22Rv1 (cell line): Measurements from ENCODE around the gene TRIM17.

Experiments
- H3K27ac ChIP-seq: fragments of 450-650 bp; 2 replicates; pipeline ENCODE4 v1.5.1; 2017
- ZFX ChIP-seq: fragments of 450-650 bp; IDR thresholded peaks from 2 replicates; pipeline ENCODE4 v1.6.1; 2017; ENCODE audit warnings: antibody characterized with exemption, borderline replicate concordance
- TF ChIP-seq, protein P1 (sequence below): fragments of 450-650 bp; IDR thresholded peaks from 2 replicates; pipeline ENCODE4 v1.5.1; 2017; ENCODE audit warnings: mild to moderate bottlenecking

The TRIM17 gene

DNA sequence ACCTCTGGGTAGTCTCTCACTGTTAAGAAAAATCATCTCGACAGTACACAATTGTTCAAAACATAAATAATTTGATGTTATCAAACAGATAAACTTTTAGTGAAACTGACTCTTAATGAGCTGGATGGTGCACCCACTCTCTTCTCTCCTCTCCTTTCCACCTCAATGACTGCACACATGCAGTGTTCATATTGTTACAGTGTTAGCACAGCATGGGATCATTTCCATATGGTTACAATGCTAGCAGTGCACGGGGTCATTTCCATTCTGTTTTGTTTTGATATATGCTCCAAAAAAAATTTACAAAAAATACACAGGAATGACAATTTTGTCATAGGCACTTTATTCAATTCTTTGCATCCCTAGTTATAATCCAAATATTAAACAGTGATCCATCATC is 44.2 kb upstream of the TRIM17 start:
- TF ChIP-seq, protein P1, sequence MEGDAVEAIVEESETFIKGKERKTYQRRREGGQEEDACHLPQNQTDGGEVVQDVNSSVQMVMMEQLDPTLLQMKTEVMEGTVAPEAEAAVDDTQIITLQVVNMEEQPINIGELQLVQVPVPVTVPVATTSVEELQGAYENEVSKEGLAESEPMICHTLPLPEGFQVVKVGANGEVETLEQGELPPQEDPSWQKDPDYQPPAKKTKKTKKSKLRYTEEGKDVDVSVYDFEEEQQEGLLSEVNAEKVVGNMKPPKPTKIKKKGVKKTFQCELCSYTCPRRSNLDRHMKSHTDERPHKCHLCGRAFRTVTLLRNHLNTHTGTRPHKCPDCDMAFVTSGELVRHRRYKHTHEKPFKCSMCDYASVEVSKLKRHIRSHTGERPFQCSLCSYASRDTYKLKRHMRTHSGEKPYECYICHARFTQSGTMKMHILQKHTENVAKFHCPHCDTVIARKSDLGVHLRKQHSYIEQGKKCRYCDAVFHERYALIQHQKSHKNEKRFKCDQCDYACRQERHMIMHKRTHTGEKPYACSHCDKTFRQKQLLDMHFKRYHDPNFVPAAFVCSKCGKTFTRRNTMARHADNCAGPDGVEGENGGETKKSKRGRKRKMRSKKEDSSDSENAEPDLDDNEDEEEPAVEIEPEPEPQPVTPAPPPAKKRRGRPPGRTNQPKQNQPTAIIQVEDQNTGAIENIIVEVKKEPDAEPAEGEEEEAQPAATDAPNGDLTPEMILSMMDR, result no peak
- no peak for TF ChIP-seq ZFX
- no peak overlapping the region for H3K27ac ChIP-seq

DNA sequence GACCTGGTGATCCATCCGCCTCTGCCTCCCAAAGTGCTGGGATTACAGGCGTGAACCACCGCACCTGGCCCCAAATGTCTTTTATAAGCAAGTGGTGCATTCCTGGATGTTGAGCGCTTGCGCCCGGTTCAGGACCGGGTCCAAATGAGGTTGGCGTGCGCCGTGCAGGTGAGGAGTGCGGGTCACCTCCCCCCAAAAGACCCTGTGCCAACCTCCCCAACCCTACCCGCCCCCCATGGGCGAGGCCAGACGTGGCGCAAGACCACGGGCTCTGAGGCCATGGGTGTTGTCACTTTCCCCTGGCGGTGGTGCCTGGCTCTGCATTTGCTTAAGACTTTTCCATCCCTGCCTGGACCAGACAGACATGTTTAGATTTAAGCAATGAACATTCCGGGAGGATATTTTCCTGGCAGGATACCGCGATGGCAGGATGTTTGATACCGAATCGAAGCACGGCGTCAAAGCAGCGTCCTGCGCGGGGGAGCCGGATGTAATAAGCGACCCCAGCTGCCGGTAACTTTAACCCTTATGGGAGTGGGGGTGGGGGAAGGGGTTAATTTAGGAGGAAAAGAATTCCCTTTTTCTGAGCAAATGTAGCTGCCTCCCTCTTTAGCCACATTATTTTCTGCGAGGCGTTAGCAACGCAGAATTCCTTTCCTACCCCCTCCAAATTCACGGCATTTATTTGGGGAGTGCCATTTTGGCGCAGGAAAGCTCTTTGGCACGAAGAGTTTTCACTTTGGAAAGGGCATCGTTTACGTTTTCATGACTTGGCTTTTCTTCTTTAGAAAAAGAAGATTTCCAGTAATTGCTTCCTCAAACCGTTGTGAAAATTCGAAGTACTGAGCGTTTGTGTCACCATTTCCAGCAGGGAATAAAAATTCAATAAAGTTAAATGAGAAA is 42.7 kb upstream of the TRIM17 start:
- H3K27ac ChIP-seq, result peak overlapping the region; percentile 98
- TF ChIP-seq ZFX, result no peak
- TF ChIP-seq, protein P1, result peak; percentile 88

DNA sequence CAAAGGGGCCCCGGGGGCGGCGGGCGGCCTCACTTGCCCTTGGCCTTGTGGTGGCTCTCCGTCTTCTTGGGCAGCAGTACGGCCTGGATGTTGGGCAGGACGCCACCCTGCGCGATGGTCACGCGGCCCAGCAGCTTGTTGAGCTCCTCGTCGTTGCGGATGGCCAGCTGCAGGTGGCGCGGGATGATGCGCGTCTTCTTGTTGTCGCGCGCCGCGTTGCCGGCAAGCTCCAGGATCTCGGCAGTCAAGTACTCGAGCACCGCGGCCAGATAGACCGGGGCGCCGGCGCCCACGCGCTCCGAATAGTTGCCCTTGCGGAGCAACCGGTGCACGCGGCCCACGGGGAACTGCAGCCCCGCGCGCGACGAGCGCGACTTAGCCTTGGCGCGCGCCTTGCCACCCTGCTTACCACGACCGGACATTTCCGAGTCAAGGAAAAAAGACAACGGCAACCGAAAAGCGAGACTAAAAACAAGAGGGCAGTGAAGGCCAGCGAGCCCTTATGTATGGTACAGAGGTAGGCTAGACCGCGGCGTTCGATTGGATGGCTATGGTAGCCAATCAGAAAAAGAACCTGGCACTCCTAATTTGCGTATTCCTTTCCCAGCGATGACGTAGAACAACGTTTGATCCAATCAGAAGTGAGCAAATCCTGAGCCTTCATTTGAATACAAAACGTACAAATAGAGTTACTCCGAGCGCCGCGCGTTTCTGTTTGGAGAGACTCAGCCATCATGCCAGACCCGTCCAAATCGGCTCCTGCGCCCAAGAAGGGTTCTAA is 40.9 kb upstream of the TRIM17 start:
- peak overlapping the region; percentile 98 for H3K27ac ChIP-seq

DNA sequence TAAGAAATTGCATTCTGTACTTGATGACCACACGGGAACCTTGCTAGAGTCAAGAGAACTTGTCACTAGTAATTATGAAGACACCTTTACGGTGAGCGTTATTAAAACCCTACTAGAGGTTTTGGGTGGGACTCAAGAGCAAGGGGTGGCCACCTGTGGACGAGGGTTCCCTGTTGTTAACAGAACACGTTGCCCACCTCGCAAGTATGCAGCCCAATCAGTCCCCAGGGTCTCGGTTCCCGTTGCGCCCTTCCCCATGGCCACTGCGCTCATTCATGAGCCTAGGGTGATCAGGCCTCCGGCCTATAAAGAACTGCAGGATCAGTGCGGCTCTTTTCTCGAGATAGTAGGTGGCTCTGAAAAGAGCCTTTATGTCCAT is 40.3 kb upstream of the TRIM17 start:
- H3K27ac ChIP-seq, result peak overlapping the region; percentile 98
- TF ChIP-seq, protein P1, result no peak
- no peak for TF ChIP-seq ZFX

More for the DNA sequence above, 40.9 kb upstream of the TRIM17 start:
- TF ChIP-seq ZFX, result no peak
- TF ChIP-seq, protein P1, result peak; percentile 75

DNA sequence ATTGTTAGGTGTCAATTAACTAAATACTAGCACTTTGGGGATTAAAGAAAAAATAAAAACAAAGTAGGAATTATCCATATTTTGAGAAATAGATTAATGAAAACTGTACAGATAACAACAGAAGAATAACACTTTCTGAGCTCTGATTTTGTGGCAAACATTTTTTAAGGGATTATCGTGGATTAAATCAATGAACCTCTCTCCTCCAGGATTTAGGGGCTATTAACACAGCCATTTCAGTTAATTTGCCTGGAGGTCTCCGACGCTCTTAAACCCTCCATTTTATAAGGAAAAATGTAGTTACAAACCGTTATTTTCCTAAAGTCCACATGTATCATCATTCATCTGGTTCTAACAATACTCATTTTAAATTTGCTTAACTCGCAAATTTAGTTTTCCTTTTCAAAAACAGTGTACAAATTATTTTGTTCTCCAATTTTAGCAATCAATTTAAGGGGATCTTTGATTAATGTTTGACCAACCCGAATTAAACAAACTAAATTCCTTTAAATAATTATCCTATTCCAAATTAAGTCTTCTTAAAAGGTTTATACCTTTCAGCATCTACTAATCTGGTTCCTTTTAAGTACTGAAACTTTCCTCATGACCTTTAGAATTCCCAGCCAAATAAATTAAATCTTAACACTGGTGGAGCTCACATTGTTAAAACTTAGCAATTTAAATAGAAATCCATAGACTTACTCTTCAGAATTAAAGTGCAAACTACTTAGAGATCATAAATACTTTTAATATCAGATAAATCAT is 39.8 kb upstream of the TRIM17 start:
- TF ChIP-seq, protein P1, result no peak
- TF ChIP-seq ZFX, result no peak
- H3K27ac ChIP-seq, result peak overlapping the region; percentile 98

DNA sequence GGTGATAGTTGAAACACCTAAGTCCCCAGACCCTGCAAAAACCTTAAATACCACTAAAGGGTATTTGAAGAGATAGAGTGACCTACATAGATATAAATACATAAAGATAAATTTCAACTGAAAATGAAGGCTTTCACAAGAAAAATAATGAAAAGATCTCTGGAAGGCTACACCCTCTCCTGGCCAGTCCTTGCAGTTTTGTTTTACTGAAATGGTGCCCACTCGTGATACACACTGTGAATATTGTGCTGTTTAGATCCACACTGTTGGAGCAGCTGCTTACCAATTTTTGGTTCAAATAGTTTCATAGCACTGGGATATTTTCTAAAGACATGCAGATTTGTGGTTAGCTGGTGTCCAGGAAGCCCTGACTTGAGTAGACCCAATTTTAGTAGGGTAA is 39.1 kb upstream of the TRIM17 start:
- H3K27ac ChIP-seq, result peak overlapping the region; percentile 98
- no peak for TF ChIP-seq ZFX
- TF ChIP-seq, protein P1, result peak; percentile 15; the same call in 1 of the 2 replicates
